Panc1 (cell line): Measurements from ENCODE around the gene FHL1. TPM values are rescaled to one million over a fixed set of nuclear protein-coding genes. Genes with fewer than 3 reads are reported as not detected.

Experiments used
- ATAC-seq: fragments of 200-7000 bp; cut with Tn5 transposase; 2 replicates; pipeline ENCODE4 v1.9.1; 2020; ENCODE audit warnings: mild to moderate bottlenecking, moderate library complexity
- BruUV-seq: library from RNA; stranded (reverse); fragments of 400-500 nt; replicated peaks from 2 replicates; lab custom pipeline; 2021; lab: Mats Ljungman, UMichigan
- CTCF ChIA-PET: fragments of 300-600 bp; sonication (Branson Sonifier 250); formaldehyde crosslinking; loops from one replicate; lab custom pipeline; 2022; ENCODE audit warnings: antibody characterized with exemption; lab: Charles Lee
- POLR2A ChIA-PET: fragments of 300-600 bp; sonication (Branson Sonifier 250); formaldehyde crosslinking; loops from one replicate; lab custom pipeline; 2022; ENCODE audit warnings: antibody characterized with exemption; lab: Charles Lee
- DNase-seq: peaks from one replicate; pipeline ENCODE4 v3.0.0-alpha.2; 2010; ENCODE audit warnings: low read depth, low spot score
- H3K27ac ChIP-seq: 2 replicates; pipeline ENCODE4 v1.5.1; 2011; ENCODE audit warnings: mild to moderate bottlenecking, low read length, inconsistent platforms
- H3K27me3 ChIP-seq: fragments of 200-500 bp; sonication (Bioruptor generic); 2 replicates; pipeline ENCODE4 v1.6.0; 2014; ENCODE audit warnings: low read length, inconsistent platforms; ENCODE audit not compliant: control insufficient read depth, insufficient read depth
- H3K36me3 ChIP-seq: fragments of 200-500 bp; sonication (Bioruptor generic); 2 replicates; pipeline ENCODE4 v1.5.1; 2014; ENCODE audit warnings: inconsistent platforms, mild to moderate bottlenecking, low read length, moderate library complexity; ENCODE audit not compliant: control insufficient read depth, insufficient read depth
- H3K4me1 ChIP-seq: 2 replicates; pipeline ENCODE4 v1.5.1; 2011; ENCODE audit warnings: inconsistent platforms, mild to moderate bottlenecking, low read length, moderate library complexity; ENCODE audit not compliant: control insufficient read depth, insufficient read depth
- H3K4me3 ChIP-seq, 2 experiments: 2 replicates each; pipeline ENCODE4 v1.5.1; 2011 to 2012; ENCODE audit warnings: low read depth in 2 of 2, low read length in 2 of 2, mild to moderate bottlenecking in 2 of 2, inconsistent platforms in 1 of 2, moderate library complexity in 1 of 2
- H3K9me3 ChIP-seq: fragments of 200-500 bp; sonication (Bioruptor generic); 2 replicates; pipeline ENCODE4 v1.5.1; 2014; ENCODE audit warnings: low read depth, mild to moderate bottlenecking, inconsistent platforms, low read length, moderate library complexity; ENCODE audit not compliant: control insufficient read depth, insufficient read depth
- POLR2AphosphoS5 ChIP-seq: IDR thresholded peaks from 2 replicates; pipeline ENCODE4 v1.6.1; 2012; ENCODE audit warnings: mild to moderate bottlenecking, low read depth, low read length, moderate library complexity
- SIN3A ChIP-seq: IDR thresholded peaks from 2 replicates; pipeline ENCODE4 v1.6.1; 2012; ENCODE audit warnings: low read depth, mild to moderate bottlenecking, low read length, moderate library complexity, borderline replicate concordance; ENCODE audit not compliant: insufficient read depth
- TCF7L2 ChIP-seq: IDR thresholded peaks from 2 replicates; pipeline ENCODE4 v1.6.1; 2011; ENCODE audit warnings: mild to moderate bottlenecking, low read depth, low read length, inconsistent platforms
- in situ Hi-C: cut with HindIII; loops from 2 replicates; pipeline ENCODE4 v1.10.0; 2016; ENCODE audit warnings: low sequenced_read_pairs, low pct_unique_long_range_greater_than_20kb
- intact Hi-C: fragments of 100-400 bp; cut with micrococcal nuclease; formaldehyde crosslinking; loops from one replicate; pipeline ENCODE4 v1.10.0; 2022; ENCODE audit not compliant: unreplicated experiment
- total RNA-seq: library from RNA; stranded (reverse); gene quantifications from one replicate; pipeline ENCODE4 v1.2.1, GENCODE V29; 2021; ENCODE audit not compliant: unreplicated experiment
- TF ChIP-seq, protein P1 (sequence below), 2 experiments: IDR thresholded peaks; 2 replicates each; pipeline ENCODE4 v1.6.1; 2011 to 2012; ENCODE audit warnings: low read depth in 2 of 2, control low read depth in 1 of 2, low read length in 1 of 2, mild to moderate bottlenecking in 1 of 2, moderate library complexity in 1 of 2; ENCODE audit not compliant: insufficient read depth in 1 of 2
- TF ChIP-seq, protein P2 (sequence below): fragments of 450-650 bp; IDR thresholded peaks from 2 replicates; pipeline ENCODE4 v1.5.1; 2017; ENCODE audit warnings: mild to moderate bottlenecking

The FHL1 gene
- total RNA-seq, 1 experiment from 2014 or later = 67.9 TPM

DNA sequence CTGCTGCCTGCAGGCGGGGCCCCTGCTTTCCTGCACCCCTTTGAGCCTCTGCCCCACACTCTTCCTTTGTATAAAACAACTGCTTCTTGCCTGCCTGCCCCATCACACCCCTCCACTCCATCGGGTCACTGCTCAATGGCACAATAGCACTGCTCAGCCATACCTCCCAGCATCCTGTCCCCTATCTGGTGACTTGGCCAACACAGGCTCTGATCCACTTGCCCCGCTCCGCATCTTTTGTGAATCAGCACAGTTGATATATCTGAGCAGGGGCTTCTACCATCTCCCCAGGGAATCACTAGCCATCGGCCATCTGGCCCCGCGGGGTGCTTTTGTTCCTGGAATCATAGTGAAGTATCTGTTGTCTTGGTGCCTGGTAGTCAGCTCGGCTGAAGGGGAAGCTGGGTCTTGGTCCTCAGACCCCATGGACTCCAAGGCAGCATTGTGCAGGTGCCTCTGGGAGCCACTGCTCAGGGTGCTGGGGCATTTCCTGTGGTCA, 58.6 kb downstream of the FHL1 start:
- no peak overlapping the region for H3K27ac ChIP-seq
- ChIA-PET POLR2A (no interaction called here), CTCF (no interaction called here)
- no peaks in the 10 kb centered on the region for H3K27me3 ChIP-seq
- H3K4me1 ChIP-seq = no peaks in the 10 kb centered on the region
- H3K36me3 ChIP-seq = no peaks in the 10 kb centered on the region
- in situ Hi-C loops = no loop called here
- ATAC-seq (no peak), DNase-seq (no peak)
- TF ChIP-seq POLR2AphosphoS5 (no peak), TCF7L2 (no peak), SIN3A (no peak)
- TF ChIP-seq, protein P1, sequence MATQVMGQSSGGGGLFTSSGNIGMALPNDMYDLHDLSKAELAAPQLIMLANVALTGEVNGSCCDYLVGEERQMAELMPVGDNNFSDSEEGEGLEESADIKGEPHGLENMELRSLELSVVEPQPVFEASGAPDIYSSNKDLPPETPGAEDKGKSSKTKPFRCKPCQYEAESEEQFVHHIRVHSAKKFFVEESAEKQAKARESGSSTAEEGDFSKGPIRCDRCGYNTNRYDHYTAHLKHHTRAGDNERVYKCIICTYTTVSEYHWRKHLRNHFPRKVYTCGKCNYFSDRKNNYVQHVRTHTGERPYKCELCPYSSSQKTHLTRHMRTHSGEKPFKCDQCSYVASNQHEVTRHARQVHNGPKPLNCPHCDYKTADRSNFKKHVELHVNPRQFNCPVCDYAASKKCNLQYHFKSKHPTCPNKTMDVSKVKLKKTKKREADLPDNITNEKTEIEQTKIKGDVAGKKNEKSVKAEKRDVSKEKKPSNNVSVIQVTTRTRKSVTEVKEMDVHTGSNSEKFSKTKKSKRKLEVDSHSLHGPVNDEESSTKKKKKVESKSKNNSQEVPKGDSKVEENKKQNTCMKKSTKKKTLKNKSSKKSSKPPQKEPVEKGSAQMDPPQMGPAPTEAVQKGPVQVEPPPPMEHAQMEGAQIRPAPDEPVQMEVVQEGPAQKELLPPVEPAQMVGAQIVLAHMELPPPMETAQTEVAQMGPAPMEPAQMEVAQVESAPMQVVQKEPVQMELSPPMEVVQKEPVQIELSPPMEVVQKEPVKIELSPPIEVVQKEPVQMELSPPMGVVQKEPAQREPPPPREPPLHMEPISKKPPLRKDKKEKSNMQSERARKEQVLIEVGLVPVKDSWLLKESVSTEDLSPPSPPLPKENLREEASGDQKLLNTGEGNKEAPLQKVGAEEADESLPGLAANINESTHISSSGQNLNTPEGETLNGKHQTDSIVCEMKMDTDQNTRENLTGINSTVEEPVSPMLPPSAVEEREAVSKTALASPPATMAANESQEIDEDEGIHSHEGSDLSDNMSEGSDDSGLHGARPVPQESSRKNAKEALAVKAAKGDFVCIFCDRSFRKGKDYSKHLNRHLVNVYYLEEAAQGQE (IDR thresholded peaks at IDR 0.05; ENCODE audit: insufficient read depth in 1 of 2, low read depth in 2 of 2, low read length in 1 of 2) = no peak
- TF ChIP-seq, protein P2, sequence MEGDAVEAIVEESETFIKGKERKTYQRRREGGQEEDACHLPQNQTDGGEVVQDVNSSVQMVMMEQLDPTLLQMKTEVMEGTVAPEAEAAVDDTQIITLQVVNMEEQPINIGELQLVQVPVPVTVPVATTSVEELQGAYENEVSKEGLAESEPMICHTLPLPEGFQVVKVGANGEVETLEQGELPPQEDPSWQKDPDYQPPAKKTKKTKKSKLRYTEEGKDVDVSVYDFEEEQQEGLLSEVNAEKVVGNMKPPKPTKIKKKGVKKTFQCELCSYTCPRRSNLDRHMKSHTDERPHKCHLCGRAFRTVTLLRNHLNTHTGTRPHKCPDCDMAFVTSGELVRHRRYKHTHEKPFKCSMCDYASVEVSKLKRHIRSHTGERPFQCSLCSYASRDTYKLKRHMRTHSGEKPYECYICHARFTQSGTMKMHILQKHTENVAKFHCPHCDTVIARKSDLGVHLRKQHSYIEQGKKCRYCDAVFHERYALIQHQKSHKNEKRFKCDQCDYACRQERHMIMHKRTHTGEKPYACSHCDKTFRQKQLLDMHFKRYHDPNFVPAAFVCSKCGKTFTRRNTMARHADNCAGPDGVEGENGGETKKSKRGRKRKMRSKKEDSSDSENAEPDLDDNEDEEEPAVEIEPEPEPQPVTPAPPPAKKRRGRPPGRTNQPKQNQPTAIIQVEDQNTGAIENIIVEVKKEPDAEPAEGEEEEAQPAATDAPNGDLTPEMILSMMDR = no peak
- H3K4me3 ChIP-seq = no peak overlapping the region
- no peaks in the 10 kb centered on the region for H3K9me3 ChIP-seq
- intact Hi-C loops = no loop called here
- BruUV-seq = no TSS peak

DNA sequence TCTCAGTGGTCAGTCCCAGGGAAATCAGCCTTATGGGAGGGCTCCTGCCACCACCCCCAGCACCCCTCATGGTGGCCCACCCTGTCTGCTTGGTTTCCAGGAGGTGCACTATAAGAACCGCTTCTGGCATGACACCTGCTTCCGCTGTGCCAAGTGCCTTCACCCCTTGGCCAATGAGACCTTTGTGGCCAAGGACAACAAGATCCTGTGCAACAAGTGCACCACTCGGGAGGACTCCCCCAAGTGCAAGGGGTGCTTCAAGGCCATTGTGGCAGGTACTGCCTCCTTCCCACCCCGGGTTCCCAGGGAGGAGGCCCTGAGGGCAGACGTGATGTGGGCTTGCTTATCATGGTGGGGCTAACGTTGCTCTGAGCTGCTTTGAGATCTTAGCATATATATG, 59.6 kb downstream of the FHL1 start:
- ChIA-PET CTCF (no interaction called here), POLR2A (no interaction called here)
- ATAC-seq (no peak), DNase-seq (no peak)
- Histone ChIP-seq H3K27me3 (no peaks in the 10 kb centered on the region), H3K27ac (no peak overlapping the region), H3K9me3 (no peaks in the 10 kb centered on the region), H3K4me3 (no peak overlapping the region), H3K4me1 (no peaks in the 10 kb centered on the region), H3K36me3 (no peaks in the 10 kb centered on the region)
- TF ChIP-seq TCF7L2 (no peak), POLR2AphosphoS5 (no peak), SIN3A (no peak)
- TF ChIP-seq, protein P1 (IDR thresholded peaks at IDR 0.05; ENCODE audit: insufficient read depth in 1 of 2, low read depth in 2 of 2, low read length in 1 of 2) = no peak
- TF ChIP-seq, protein P2 = no peak
- in situ Hi-C loops (no loop called here), intact Hi-C loops (no loop called here)
- no TSS peak for BruUV-seq
